GM19372 (cell line): ENCODE measurements around the gene STK33.
A peak's percentile ranks its signal among the peaks of the same experiment; 100 is the strongest.
"Not testable (repeated sequence)": the region's sequence is repeated elsewhere in the genome, so short reads cannot be mapped to it uniquely, and the experiment has no call there.

ENCODE experiments used
- ATAC-seq: cut with Tn5 transposase; IDR thresholded peaks from one replicate; pipeline ENCODE4 v1.9.1; 2021; ENCODE audit warnings: mild to moderate bottlenecking, low read depth, moderate library complexity; ENCODE audit not compliant: unreplicated experiment

STK33 gene

GRCh38 chr11:8545698-8546366, 48.2 kb downstream of the STK33 start:
- no peak for ATAC-seq

- no peak for ATAC-seq
Observed at GRCh38 chr11:8544807-8545206, 49.2 kb downstream of the STK33 start.

GRCh38 chr11:8543278-8543677, 50.8 kb downstream of the STK33 start:
- no peak for ATAC-seq

- no peak for ATAC-seq
Observed at GRCh38 chr11:8541448-8541847, 52.6 kb downstream of the STK33 start.

- peak; percentile 57 for ATAC-seq
Observed at GRCh38 chr11:8533332-8533731, 60.7 kb downstream of the STK33 start.

GRCh38 chr11:8532475-8532874, 61.6 kb downstream of the STK33 start:
- no peak for ATAC-seq

GRCh38 chr11:8531982-8532381, 62.0 kb downstream of the STK33 start:
- no peak for ATAC-seq

- no peak for ATAC-seq
Observed at GRCh38 chr11:8531312-8531711, 62.7 kb downstream of the STK33 start.

- no peak for ATAC-seq
Observed at GRCh38 chr11:8527939-8528338, 66.1 kb downstream of the STK33 start.

GRCh38 chr11:8523396-8523795, 70.6 kb downstream of the STK33 start:
- ATAC-seq, result no peak

- no peak for ATAC-seq
Observed at GRCh38 chr11:8512547-8512946, 81.5 kb downstream of the STK33 start.

- no peak for ATAC-seq
Observed at GRCh38 chr11:8503910-8504364, 90.1 kb downstream of the STK33 start.

- no peak for ATAC-seq
Observed at GRCh38 chr11:8501836-8502235, 92.2 kb downstream of the STK33 start.

GRCh38 chr11:8488395-8488794, 105.6 kb downstream of the STK33 start:
- no peak for ATAC-seq

- no peak for ATAC-seq
Observed at GRCh38 chr11:8487261-8487660, 106.8 kb downstream of the STK33 start.

- no peak for ATAC-seq
Observed at GRCh38 chr11:8484251-8484650, 109.8 kb downstream of the STK33 start.

- no peak for ATAC-seq
Observed at GRCh38 chr11:8480858-8481257, 113.2 kb downstream of the STK33 start.

GRCh38 chr11:8477680-8478079, 116.3 kb downstream of the STK33 start:
- ATAC-seq, result peak; percentile 78

- ATAC-seq, result no peak
Observed at GRCh38 chr11:8477151-8477550, 116.9 kb downstream of the STK33 start.

- not testable (repeated sequence) for ATAC-seq
Observed at GRCh38 chr11:8467806-8468205, 126.2 kb downstream of the STK33 start.

GRCh38 chr11:8467356-8467755, 126.7 kb downstream of the STK33 start:
- not testable (repeated sequence) for ATAC-seq

GRCh38 chr11:8466884-8467283, 127.1 kb downstream of the STK33 start:
- not testable (repeated sequence) for ATAC-seq
